ENCODE data around the gene SLC16A5.

- TF ChIP-seq POLR2A (IDR thresholded peaks at IDR 0.05) = no peak
- TF ChIP-seq, protein P1, sequence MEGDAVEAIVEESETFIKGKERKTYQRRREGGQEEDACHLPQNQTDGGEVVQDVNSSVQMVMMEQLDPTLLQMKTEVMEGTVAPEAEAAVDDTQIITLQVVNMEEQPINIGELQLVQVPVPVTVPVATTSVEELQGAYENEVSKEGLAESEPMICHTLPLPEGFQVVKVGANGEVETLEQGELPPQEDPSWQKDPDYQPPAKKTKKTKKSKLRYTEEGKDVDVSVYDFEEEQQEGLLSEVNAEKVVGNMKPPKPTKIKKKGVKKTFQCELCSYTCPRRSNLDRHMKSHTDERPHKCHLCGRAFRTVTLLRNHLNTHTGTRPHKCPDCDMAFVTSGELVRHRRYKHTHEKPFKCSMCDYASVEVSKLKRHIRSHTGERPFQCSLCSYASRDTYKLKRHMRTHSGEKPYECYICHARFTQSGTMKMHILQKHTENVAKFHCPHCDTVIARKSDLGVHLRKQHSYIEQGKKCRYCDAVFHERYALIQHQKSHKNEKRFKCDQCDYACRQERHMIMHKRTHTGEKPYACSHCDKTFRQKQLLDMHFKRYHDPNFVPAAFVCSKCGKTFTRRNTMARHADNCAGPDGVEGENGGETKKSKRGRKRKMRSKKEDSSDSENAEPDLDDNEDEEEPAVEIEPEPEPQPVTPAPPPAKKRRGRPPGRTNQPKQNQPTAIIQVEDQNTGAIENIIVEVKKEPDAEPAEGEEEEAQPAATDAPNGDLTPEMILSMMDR (IDR thresholded peaks at IDR 0.05) = no peak
Observed at GRCh38 chr17:75152922-75153779, 65.4 kb downstream of the SLC16A5 start.
